SK-N-SH treated with all-trans-retinoic acid at 6 μM for 48 hours (cell line): ENCODE results near the gene ADORA2A.

Experiments used
- ARNTL ChIP-seq: fragments of 450-650 bp; formaldehyde crosslinking; IDR thresholded peaks from 2 replicates; pipeline ENCODE4 v1.5.0; 2020; ENCODE audit warnings: low read depth, mild to moderate bottlenecking, moderate library complexity, borderline replicate concordance
- CREB5 ChIP-seq: fragments of 250-450 bp; sonication (Bioruptor Pico); IDR thresholded peaks from 2 replicates; pipeline ENCODE4 v1.5.1; 2020; ENCODE audit warnings: low read depth, mild to moderate bottlenecking, moderate library complexity
- CSDC2 ChIP-seq: fragments of 250-450 bp; sonication (Bioruptor Pico); IDR thresholded peaks from 2 replicates; pipeline ENCODE4 v1.5.0; 2020; ENCODE audit warnings: mild to moderate bottlenecking, moderate library complexity
- OSR1 ChIP-seq: fragments of 250-450 bp; sonication (Bioruptor Pico); IDR thresholded peaks from 2 replicates; pipeline ENCODE4 v1.8.0; 2022; ENCODE audit warnings: moderate library complexity, mild to moderate bottlenecking, inconsistent platforms
- PATZ1 ChIP-seq: fragments of 250-450 bp; sonication (Bioruptor Pico); IDR thresholded peaks from 2 replicates; pipeline ENCODE4 v1.8.0; 2020; ENCODE audit warnings: mild to moderate bottlenecking, moderate library complexity, borderline replicate concordance

- no peak for TF ChIP-seq OSR1
- TF ChIP-seq PATZ1: no peak
- TF ChIP-seq CREB5: no peak
- no peak for TF ChIP-seq ARNTL (CRISPR knock-in tag)
- no peak for TF ChIP-seq CSDC2 (CRISPR knock-in tag)
Measured at GRCh38 chr22:24460418-24461089, 33.2 kb downstream of the ADORA2A start.
